Calu3 (cell line): Measurements from ENCODE around the gene SLC3A2. TPM values are rescaled to one million over a fixed set of nuclear protein-coding genes. Genes with fewer than 3 reads are reported as not detected.
A peak's percentile ranks its signal among the peaks of the same experiment; 100 is the strongest.
"Not testable (repeated sequence)": the region's sequence is repeated elsewhere in the genome, so short reads cannot be mapped to it uniquely, and the experiment has no call there.

Experiments used
- BruUV-seq: library from RNA; stranded (reverse); fragments of 400-500 nt; replicated peaks from 2 replicates; lab custom pipeline; 2021; lab: Mats Ljungman, UMichigan
- CTCF ChIA-PET: fragments of 300-600 bp; sonication (Branson Sonifier 250); formaldehyde crosslinking; loops from one replicate; lab custom pipeline; 2022; ENCODE audit warnings: antibody characterized with exemption; lab: Charles Lee
- DNase-seq: peaks from one replicate; pipeline ENCODE4 v3.0.0; 2022
- H3K27ac Mint-ChIP-seq: one replicate; pipeline ENCODE4 v1.8.0; 2022; ENCODE audit warnings: mixed read lengths; ENCODE audit not compliant: unreplicated experiment
- H3K27me3 Mint-ChIP-seq: one replicate; pipeline ENCODE4 v1.8.0; 2022; ENCODE audit warnings: mixed read lengths; ENCODE audit not compliant: unreplicated experiment
- H3K36me3 Mint-ChIP-seq: one replicate; pipeline ENCODE4 v1.8.0; 2022; ENCODE audit warnings: mild to moderate bottlenecking, moderate library complexity, mixed read lengths; ENCODE audit not compliant: insufficient read depth, unreplicated experiment
- H3K4me1 Mint-ChIP-seq: one replicate; pipeline ENCODE4 v1.8.0; 2022; ENCODE audit warnings: mild to moderate bottlenecking, low read depth, mixed read lengths; ENCODE audit not compliant: unreplicated experiment
- H3K4me3 Mint-ChIP-seq: one replicate; pipeline ENCODE4 v1.8.0; 2022; ENCODE audit warnings: mild to moderate bottlenecking, low read depth, moderate library complexity, mixed read lengths; ENCODE audit not compliant: unreplicated experiment
- H3K9me3 Mint-ChIP-seq: one replicate; pipeline ENCODE4 v1.8.0; 2022; ENCODE audit warnings: low read depth, mixed read lengths; ENCODE audit not compliant: unreplicated experiment
- intact Hi-C: fragments of 100-400 bp; cut with micrococcal nuclease; formaldehyde crosslinking; loops from one replicate; pipeline ENCODE4 v1.10.0; 2022; ENCODE audit not compliant: unreplicated experiment
- total RNA-seq: library from RNA; stranded (reverse); gene quantifications from 2 replicates; pipeline ENCODE4 v1.2.3, GENCODE V29; 2022
- TF ChIP-seq, protein P1 (sequence below): fragments of 200-600 bp; IDR thresholded peaks from one replicate; pipeline ENCODE4 v1.8.0; 2022; ENCODE audit warnings: antibody characterized with exemption; ENCODE audit not compliant: unreplicated experiment

Gene SLC3A2
- total RNA-seq, 1 experiment from 2014 or later: 444 TPM

DNA sequence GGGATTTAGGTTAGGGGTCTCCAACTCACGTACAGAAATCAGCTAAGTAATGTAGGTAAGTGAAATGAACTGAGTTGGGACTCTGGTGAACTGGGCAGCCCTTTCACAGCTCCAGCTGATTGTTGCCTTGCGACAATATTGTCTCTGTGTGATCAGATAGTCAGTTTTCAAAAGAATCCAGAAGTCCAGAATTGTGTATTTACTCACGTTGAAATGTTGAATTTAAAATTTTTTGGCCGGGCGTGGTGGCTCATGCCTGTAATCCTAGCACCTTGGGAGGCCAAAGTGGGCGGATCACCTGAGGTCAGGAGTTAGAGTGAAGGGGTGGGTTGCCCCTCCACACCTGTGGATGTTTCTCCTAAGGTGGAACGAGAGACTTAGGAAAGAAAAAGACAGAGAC lies 22.5 kb upstream of the SLC3A2 start:
- Mint-ChIP-seq H3K27me3 (no peaks in the 10 kb centered on the region), H3K4me3 (peak overlapping the region; percentile 61), H3K36me3 (peaks cover 63% of the 10 kb centered on the region), H3K9me3 (no peaks in the 10 kb centered on the region), H3K27ac (peak overlapping the region; percentile 21), H3K4me1 (peaks cover 33% of the 10 kb centered on the region)
- TF ChIP-seq, protein P1, sequence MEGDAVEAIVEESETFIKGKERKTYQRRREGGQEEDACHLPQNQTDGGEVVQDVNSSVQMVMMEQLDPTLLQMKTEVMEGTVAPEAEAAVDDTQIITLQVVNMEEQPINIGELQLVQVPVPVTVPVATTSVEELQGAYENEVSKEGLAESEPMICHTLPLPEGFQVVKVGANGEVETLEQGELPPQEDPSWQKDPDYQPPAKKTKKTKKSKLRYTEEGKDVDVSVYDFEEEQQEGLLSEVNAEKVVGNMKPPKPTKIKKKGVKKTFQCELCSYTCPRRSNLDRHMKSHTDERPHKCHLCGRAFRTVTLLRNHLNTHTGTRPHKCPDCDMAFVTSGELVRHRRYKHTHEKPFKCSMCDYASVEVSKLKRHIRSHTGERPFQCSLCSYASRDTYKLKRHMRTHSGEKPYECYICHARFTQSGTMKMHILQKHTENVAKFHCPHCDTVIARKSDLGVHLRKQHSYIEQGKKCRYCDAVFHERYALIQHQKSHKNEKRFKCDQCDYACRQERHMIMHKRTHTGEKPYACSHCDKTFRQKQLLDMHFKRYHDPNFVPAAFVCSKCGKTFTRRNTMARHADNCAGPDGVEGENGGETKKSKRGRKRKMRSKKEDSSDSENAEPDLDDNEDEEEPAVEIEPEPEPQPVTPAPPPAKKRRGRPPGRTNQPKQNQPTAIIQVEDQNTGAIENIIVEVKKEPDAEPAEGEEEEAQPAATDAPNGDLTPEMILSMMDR: no peak
- no peak for DNase-seq
- CTCF ChIA-PET: interaction anchor here (1.0 kb wide), 1 partner anchor 72 kb away, joined by 3 read pairs; no protein-coding TSS in a partner anchor
- BruUV-seq: no TSS peak
- intact Hi-C loops: no loop called here

DNA sequence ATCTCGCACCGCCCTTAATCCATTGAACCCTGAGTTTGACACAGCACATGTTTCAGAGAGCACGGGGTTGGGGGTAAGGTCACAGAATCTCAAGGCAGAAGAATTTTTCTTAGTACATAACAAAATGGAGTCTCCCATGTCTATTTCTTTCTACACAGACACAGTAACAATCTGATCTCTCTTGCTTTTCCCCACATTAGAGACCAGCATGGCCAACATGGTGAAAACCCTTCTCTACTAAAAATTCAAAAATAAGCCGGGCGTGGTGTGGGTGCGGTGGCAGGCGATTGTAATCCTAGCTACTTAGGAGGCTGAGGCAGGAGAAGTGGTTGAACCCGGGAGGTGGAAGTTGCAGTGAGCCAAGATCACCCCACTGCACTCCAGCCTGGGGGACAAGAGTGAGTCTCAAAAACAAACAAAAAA lies 21.4 kb upstream of the SLC3A2 start:
- CTCF ChIA-PET, H3K4me3 Mint-ChIP-seq: not testable (repeated sequence)

DNA sequence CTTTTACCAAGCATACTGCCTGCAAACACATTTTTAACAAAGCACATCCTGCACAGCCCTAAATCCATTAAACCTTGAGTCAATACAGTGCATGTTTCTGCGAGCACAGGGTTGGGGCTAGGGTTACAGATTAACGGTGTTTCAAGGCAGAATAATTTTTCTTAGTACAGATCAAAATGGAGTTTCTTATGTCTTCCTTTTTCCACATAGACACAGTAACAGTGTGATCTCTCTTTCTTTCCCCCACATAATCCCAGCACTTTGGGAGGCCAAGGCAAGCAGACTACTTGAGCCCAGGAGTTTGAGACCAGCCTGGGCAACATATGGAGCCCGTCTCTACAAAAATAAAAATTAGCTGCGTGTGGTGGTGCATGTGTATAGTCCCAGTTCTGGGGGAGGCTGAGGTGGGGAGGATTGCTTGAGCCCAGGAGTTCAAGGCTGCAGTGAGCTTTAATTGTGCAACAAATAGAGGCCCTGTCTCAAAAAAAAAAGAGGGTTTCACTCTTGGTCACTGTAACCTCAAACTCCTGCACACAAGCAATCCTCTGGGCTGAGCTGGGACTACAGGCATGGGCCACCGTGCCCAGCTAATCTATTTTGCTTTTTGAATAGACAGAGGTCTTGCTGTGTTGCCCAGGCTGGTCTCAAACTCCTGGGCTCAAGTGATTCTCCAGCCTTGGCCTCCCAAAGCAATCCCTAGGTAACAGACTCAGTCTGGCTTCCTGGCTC lies 19.7 kb upstream of the SLC3A2 start:
- Mint-ChIP-seq H3K9me3 (no peaks in the 10 kb centered on the region), H3K27ac (peak overlapping the region; percentile 12), H3K36me3 (peaks cover 40% of the 10 kb centered on the region), H3K27me3 (no peaks in the 10 kb centered on the region), H3K4me1 (peaks cover 30% of the 10 kb centered on the region), H3K4me3 (no peak overlapping the region)
- no TSS peak for BruUV-seq
- TF ChIP-seq, protein P1: no peak
- intact Hi-C loops: no loop called here
- CTCF ChIA-PET: interaction anchor here (0.6 to 0.9 kb wide), 4 partner anchors 8 to 119 kb away, joined by 3 to 5 read pairs (median 4); no protein-coding TSS in a partner anchor
- DNase-seq: no peak

More for the DNA sequence above, 21.4 kb upstream of the SLC3A2 start:
- Mint-ChIP-seq H3K4me1 (peaks cover 23% of the 10 kb centered on the region), H3K36me3 (peaks cover 52% of the 10 kb centered on the region)
- BruUV-seq, H3K9me3 Mint-ChIP-seq, intact Hi-C loops, DNase-seq, H3K27ac Mint-ChIP-seq, H3K27me3 Mint-ChIP-seq: not testable (repeated sequence)

DNA sequence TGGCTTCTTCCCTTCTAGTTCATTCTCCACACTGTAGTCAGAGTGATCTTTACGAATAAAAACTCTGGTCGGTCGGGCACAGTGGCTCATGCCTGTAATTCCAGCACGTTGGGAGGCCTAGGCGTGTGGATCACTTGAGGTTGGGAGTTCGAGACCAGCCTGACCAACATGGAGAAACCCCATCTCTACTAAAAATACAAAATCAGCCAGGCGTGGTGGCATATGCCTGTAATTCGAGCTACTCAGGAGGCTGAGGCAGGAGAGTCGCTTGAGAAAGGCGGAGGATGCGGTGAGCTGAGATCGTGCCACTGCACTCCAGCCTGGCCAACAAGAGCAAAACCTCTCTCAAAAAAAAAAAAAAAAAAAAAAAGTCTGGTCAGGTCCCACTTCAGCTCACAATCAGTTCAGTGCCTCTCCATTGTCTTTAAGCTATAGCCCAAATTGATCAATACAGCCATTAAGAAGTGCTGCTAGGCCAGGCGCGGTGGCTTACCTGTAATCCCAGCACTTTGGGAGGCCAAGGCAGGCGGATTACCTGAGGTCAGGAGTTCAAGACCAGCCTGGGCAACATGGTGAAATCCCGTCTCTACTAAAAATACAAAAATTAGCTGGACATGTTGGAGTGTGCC lies 19.0 kb upstream of the SLC3A2 start:
- Mint-ChIP-seq H3K36me3 (peaks cover 33% of the 10 kb centered on the region), H3K4me1 (peaks cover 30% of the 10 kb centered on the region)
- CTCF ChIA-PET: interaction anchor here (0.6 to 2.5 kb wide), 5 partner anchors 9 to 119 kb away, joined by 3 to 11 read pairs (median 3); no protein-coding TSS in a partner anchor
- BruUV-seq, H3K9me3 Mint-ChIP-seq, H3K27me3 Mint-ChIP-seq, DNase-seq, H3K4me3 Mint-ChIP-seq, H3K27ac Mint-ChIP-seq: not testable (repeated sequence)
- intact Hi-C loops: loop anchor here (1.0 kb wide), 1 partner anchor 75 kb away; no protein-coding TSS in a partner anchor

DNA sequence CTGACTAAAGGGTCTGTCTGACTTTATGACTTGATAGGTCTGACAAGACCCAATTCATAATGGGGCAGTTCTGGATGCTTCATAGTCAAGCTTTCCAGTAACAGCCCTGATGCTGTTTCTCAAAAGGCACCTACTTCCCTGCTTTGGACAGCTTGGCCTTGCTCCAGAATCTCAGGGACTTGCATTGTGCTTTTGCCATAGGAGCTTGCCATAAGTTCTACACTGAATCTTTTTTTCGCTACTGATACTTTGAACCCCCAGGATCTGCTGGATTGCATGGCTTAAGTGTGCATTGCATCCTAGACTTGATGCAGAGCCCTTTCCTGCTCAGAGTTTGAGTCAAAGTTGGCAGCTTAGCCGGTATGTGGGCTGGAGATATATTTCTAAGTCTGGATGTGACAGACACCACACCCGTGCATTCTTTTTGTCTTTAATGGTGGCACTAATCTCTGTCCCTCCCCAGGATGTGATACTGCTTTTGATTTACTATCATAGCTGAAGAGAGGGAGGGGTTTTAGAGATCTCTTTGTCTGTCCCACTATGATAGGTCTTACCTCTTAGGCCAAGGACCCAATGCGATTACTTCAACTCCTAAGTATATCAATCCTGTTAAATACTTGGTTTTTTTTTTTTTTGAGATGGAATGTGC lies 16.9 kb upstream of the SLC3A2 start:
- Mint-ChIP-seq H3K36me3 (peaks cover 33% of the 10 kb centered on the region), H3K9me3 (no peaks in the 10 kb centered on the region), H3K4me3 (no peak overlapping the region), H3K27me3 (no peaks in the 10 kb centered on the region), H3K4me1 (peaks cover 13% of the 10 kb centered on the region), H3K27ac (no peak overlapping the region)
- no peak for DNase-seq
- TF ChIP-seq, protein P1: no peak
- BruUV-seq: no TSS peak
- intact Hi-C loops: no loop called here
- CTCF ChIA-PET: interaction anchor here (2.5 kb wide), 1 partner anchor 77 kb away, joined by 11 read pairs; no protein-coding TSS in a partner anchor
